Neural progenitor cell (in vitro differentiated cells): Measurements from ENCODE around the gene RIC8B. TPM values are rescaled to one million over a fixed set of nuclear protein-coding genes. Genes with fewer than 3 reads are reported as not detected.

Experiments used
- DNase-seq: peaks from one replicate; pipeline ENCODE4 v3.0.0-alpha.2; 2016; ENCODE audit warnings: low spot score
- H2AFZ ChIP-seq: fragments of 200-600 bp; sonication (generic); replicated peaks from 2 replicates; pipeline ENCODE4 v1.6.1; 2016; ENCODE audit warnings: antibody characterized with exemption
- H3F3A ChIP-seq: fragments of 200-600 bp; sonication (generic); 2 replicates; pipeline ENCODE4 v1.6.1; 2016; ENCODE audit warnings: antibody characterized with exemption, low read depth
- H3K27ac ChIP-seq: fragments of 200-600 bp; sonication (generic); 2 replicates; pipeline ENCODE4 v1.5.1; 2016; ENCODE audit warnings: mild to moderate bottlenecking
- H3K27me3 ChIP-seq: fragments of 200-600 bp; sonication (generic); 2 replicates; pipeline ENCODE4 v1.6.1; 2016; ENCODE audit warnings: mild to moderate bottlenecking, moderate library complexity
- H3K36me3 ChIP-seq: fragments of 200-600 bp; sonication (generic); 2 replicates; pipeline ENCODE4 v1.5.1; 2016
- H3K4me1 ChIP-seq: fragments of 200-600 bp; sonication (generic); 2 replicates; pipeline ENCODE4 v1.6.1; 2016; ENCODE audit warnings: mixed run types
- H3K4me2 ChIP-seq: fragments of 200-600 bp; sonication (generic); 2 replicates; pipeline ENCODE4 v1.6.1; 2016
- H3K4me3 ChIP-seq: fragments of 200-600 bp; sonication (generic); 2 replicates; pipeline ENCODE4 v1.5.1; 2016
- H3K79me2 ChIP-seq: fragments of 200-600 bp; sonication (generic); 2 replicates; pipeline ENCODE4 v1.6.1; 2016; ENCODE audit warnings: low read depth
- H3K9ac ChIP-seq: fragments of 200-600 bp; sonication (generic); 2 replicates; pipeline ENCODE4 v1.6.1; 2016
- H3K9me3 ChIP-seq: fragments of 200-600 bp; sonication (generic); 2 replicates; pipeline ENCODE4 v1.5.1; 2016; ENCODE audit warnings: low read depth
- H4K20me1 ChIP-seq: fragments of 200-600 bp; sonication (generic); 2 replicates; pipeline ENCODE4 v1.6.1; 2016; ENCODE audit warnings: low read depth
- H3K27ac Mint-ChIP-seq: 3 replicates; pipeline ENCODE4 v1.8.0; 2021; ENCODE audit warnings: mixed read lengths
- H3K27me3 Mint-ChIP-seq: 2 replicates; pipeline ENCODE4 v1.8.0; 2022; ENCODE audit warnings: low read depth, mild to moderate bottlenecking, inconsistent platforms, moderate library complexity, mixed read lengths; ENCODE audit not compliant: insufficient read depth
- H3K36me3 Mint-ChIP-seq: 3 replicates; pipeline ENCODE4 v1.8.0; 2021; ENCODE audit warnings: mixed read lengths
- H3K4me1 Mint-ChIP-seq: 3 replicates; pipeline ENCODE4 v1.8.0; 2021; ENCODE audit warnings: mixed read lengths
- H3K4me3 Mint-ChIP-seq: 3 replicates; pipeline ENCODE4 v1.8.0; 2021; ENCODE audit warnings: mild to moderate bottlenecking, moderate library complexity, mixed read lengths
- H3K9me3 Mint-ChIP-seq: 3 replicates; pipeline ENCODE4 v1.8.0; 2020; ENCODE audit warnings: mixed read lengths
- EZH2 ChIP-seq: fragments of 200-600 bp; sonication (generic); IDR thresholded peaks from 2 replicates; pipeline ENCODE4 v1.6.1; 2017; ENCODE audit warnings: antibody characterized with exemption, mild to moderate bottlenecking, moderate library complexity
- EZH2phosphoT487 ChIP-seq: fragments of 200-600 bp; sonication (generic); IDR thresholded peaks from 2 replicates; pipeline ENCODE4 v1.6.1; 2017; ENCODE audit warnings: antibody characterized with exemption
- total RNA-seq: library from RNA; depleted of rRNA; stranded (reverse); fragments of >200 nt; gene quantifications from 2 replicates; pipeline ENCODE4 v1.2.3, GENCODE V29; 2015; ENCODE audit warnings: low replicate concordance
- TF ChIP-seq, protein P1 (sequence below): fragments of 200-600 bp; sonication (generic); IDR thresholded peaks from 2 replicates; pipeline ENCODE4 v1.5.1; 2017; ENCODE audit warnings: antibody characterized with exemption, mild to moderate bottlenecking

Gene RIC8B
- total RNA-seq, 1 donor from 2014 or later: 33.2 TPM

DNA sequence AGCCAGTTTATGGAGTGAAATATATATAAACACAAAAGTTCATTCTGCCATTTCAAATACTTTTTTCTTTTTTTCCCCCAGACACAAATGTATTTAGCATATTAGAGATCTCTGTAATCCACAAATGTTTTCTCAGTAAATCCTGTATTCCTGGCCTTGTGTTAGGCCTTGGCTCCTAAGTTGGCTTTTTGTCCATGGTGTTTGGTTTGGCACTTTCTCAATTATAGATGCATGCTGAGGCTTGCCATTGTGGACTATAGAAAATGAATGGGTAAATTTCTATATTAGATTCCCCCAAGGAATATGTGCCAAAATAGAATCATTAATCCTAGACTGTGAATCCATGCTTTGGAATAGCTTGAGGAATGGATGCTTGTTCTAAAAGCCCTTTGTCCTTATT lies 17.0 kb downstream of the RIC8B start:
- H3K36me3 Mint-ChIP-seq: peaks cover 79% of the 10 kb centered on the region
- no peaks in the 10 kb centered on the region for H3K4me1 Mint-ChIP-seq
- H3F3A ChIP-seq: no peaks in the 10 kb centered on the region
- no peak for DNase-seq
- no peaks in the 10 kb centered on the region for H3K27me3 ChIP-seq
- H3K9ac ChIP-seq: no peak overlapping the region
- peaks cover 19% of the 10 kb centered on the region for H3K79me2 ChIP-seq
- H4K20me1 ChIP-seq: no peaks in the 10 kb centered on the region
- H3K4me3 Mint-ChIP-seq: no peak overlapping the region
- no peaks in the 10 kb centered on the region for H3K4me1 ChIP-seq
- no peak overlapping the region for H3K4me3 ChIP-seq
- H2AFZ ChIP-seq: no peak overlapping the region
- peaks cover 5% of the 10 kb centered on the region for H3K36me3 ChIP-seq
- H3K4me2 ChIP-seq: no peak overlapping the region
- H3K27me3 Mint-ChIP-seq: no peaks in the 10 kb centered on the region
- peaks cover 28% of the 10 kb centered on the region for H3K9me3 Mint-ChIP-seq
- no peak overlapping the region for H3K27ac ChIP-seq
- no peak for TF ChIP-seq EZH2phosphoT487
- TF ChIP-seq, protein P1, sequence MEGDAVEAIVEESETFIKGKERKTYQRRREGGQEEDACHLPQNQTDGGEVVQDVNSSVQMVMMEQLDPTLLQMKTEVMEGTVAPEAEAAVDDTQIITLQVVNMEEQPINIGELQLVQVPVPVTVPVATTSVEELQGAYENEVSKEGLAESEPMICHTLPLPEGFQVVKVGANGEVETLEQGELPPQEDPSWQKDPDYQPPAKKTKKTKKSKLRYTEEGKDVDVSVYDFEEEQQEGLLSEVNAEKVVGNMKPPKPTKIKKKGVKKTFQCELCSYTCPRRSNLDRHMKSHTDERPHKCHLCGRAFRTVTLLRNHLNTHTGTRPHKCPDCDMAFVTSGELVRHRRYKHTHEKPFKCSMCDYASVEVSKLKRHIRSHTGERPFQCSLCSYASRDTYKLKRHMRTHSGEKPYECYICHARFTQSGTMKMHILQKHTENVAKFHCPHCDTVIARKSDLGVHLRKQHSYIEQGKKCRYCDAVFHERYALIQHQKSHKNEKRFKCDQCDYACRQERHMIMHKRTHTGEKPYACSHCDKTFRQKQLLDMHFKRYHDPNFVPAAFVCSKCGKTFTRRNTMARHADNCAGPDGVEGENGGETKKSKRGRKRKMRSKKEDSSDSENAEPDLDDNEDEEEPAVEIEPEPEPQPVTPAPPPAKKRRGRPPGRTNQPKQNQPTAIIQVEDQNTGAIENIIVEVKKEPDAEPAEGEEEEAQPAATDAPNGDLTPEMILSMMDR: no peak
- no peak overlapping the region for H3K27ac Mint-ChIP-seq
- no peaks in the 10 kb centered on the region for H3K9me3 ChIP-seq

DNA sequence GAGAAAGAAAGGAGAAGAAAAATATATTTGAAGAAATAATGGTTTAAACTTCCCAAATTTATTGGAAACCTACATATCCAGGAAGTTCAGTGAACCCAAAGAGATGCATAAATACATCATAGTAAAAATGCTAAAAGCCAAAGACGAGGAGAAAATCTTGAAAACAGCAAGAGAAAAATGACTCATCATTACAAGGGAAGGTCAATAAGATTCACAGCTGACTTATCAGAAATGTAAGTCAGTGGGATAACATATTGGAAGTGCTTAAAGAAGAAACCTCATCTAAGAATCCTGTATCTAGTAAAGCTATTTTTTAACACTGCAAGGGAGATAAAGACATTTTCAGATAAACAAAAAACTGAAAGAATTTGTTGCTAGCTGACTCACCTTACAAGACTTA lies 19.9 kb downstream of the RIC8B start:
- Histone ChIP-seq H3K36me3 (peaks cover 5% of the 10 kb centered on the region), H3K9me3 (no peaks in the 10 kb centered on the region), H3K27ac (no peak overlapping the region), H3K9ac (no peak overlapping the region), H4K20me1 (no peaks in the 10 kb centered on the region), H3K79me2 (peaks cover 11% of the 10 kb centered on the region), H3K27me3 (no peaks in the 10 kb centered on the region), H2AFZ (no peak overlapping the region), H3K4me2 (no peak overlapping the region), H3K4me1 (no peaks in the 10 kb centered on the region), H3K4me3 (no peak overlapping the region), H3F3A (no peaks in the 10 kb centered on the region)
- TF ChIP-seq EZH2phosphoT487: no peak
- TF ChIP-seq EZH2: no peak
- TF ChIP-seq, protein P1: no peak
- H3K27ac Mint-ChIP-seq: no peak overlapping the region
- peaks cover 58% of the 10 kb centered on the region for H3K36me3 Mint-ChIP-seq
- no peak overlapping the region for H3K4me3 Mint-ChIP-seq
- peaks cover 2% of the 10 kb centered on the region for H3K9me3 Mint-ChIP-seq
- no peak for DNase-seq
- H3K4me1 Mint-ChIP-seq: no peaks in the 10 kb centered on the region
- H3K27me3 Mint-ChIP-seq: no peaks in the 10 kb centered on the region

DNA sequence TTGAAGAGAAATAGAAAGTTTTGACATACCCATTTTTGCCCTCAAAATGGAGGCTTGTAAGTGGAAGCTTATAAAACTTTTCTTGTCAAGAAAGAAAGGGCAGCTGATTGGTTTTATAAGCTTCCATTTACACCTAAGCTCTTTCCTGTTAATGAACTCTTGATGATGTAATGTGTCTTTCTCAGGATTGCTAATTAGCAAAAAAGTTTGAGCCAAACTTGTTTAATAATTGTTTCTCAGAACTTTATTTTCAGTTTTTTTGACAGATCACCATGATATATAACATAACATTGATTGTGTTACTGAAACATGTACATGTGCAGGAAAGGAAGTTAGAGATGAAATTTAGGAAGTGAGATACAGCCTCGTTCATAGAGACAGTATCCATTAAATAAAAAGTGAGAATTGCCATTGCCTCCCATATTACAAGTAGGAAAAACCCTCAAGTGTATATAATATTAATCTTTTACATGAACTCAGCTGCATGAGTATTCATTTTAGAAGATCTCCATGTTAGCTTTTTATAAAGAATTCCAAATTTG lies 26.8 kb downstream of the RIC8B start:
- Mint-ChIP-seq H3K27me3 (peaks cover 2% of the 10 kb centered on the region), H3K27ac (no peak overlapping the region), H3K4me3 (no peak overlapping the region), H3K9me3 (no peaks in the 10 kb centered on the region), H3K36me3 (peaks cover 30% of the 10 kb centered on the region), H3K4me1 (peaks cover 3% of the 10 kb centered on the region)
- no peak overlapping the region for H3K4me3 ChIP-seq
- H3K36me3 ChIP-seq: no peaks in the 10 kb centered on the region
- TF ChIP-seq EZH2phosphoT487 (no peak), EZH2 (no peak)
- TF ChIP-seq, protein P1: no peak
- H3K27ac ChIP-seq: no peak overlapping the region
- no peaks in the 10 kb centered on the region for H3K79me2 ChIP-seq
- H3K27me3 ChIP-seq: no peaks in the 10 kb centered on the region
- DNase-seq: no peak
- H3K9me3 ChIP-seq: no peaks in the 10 kb centered on the region
- H4K20me1 ChIP-seq: no peaks in the 10 kb centered on the region
- no peak overlapping the region for H2AFZ ChIP-seq
- no peak overlapping the region for H3K4me2 ChIP-seq
- H3K4me1 ChIP-seq: no peaks in the 10 kb centered on the region
- no peaks in the 10 kb centered on the region for H3F3A ChIP-seq
- no peak overlapping the region for H3K9ac ChIP-seq
